Astrocyte (in vitro differentiated cells and primary cell): ENCODE measurements around the gene OTUD3.

Experiments
- EZH2 ChIP-seq: IDR thresholded peaks from 2 replicates; pipeline ENCODE4 v1.6.1; 2012; ENCODE audit warnings: mild to moderate bottlenecking, low read length, inconsistent platforms; ENCODE audit not compliant: insufficient read depth
- TF ChIP-seq, protein P1 (sequence below): IDR thresholded peaks from 2 replicates; pipeline ENCODE4 v1.5.1; 2011; ENCODE audit warnings: low read depth, mild to moderate bottlenecking, inconsistent platforms, low read length, moderate library complexity; ENCODE audit not compliant: insufficient read depth

DNA sequence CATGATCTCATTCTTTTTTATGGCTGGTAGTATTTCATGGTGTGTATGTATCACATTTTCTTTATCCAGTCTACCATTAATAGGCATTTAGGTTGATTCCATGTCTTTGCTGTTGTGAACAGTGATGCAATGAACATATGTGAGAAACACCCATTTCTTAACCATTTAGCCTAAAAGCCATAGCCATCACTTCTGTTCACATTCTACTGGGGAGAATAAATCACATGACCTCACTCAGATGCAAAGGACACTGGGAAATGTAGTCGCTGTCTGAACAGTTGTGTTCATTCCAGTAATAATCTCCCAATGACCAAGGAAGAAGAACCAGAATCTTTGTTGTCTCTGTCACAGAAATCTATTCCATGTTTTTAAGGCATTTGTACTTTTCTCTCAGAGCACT is 56.3 kb downstream of the OTUD3 start:
- TF ChIP-seq, protein P1, sequence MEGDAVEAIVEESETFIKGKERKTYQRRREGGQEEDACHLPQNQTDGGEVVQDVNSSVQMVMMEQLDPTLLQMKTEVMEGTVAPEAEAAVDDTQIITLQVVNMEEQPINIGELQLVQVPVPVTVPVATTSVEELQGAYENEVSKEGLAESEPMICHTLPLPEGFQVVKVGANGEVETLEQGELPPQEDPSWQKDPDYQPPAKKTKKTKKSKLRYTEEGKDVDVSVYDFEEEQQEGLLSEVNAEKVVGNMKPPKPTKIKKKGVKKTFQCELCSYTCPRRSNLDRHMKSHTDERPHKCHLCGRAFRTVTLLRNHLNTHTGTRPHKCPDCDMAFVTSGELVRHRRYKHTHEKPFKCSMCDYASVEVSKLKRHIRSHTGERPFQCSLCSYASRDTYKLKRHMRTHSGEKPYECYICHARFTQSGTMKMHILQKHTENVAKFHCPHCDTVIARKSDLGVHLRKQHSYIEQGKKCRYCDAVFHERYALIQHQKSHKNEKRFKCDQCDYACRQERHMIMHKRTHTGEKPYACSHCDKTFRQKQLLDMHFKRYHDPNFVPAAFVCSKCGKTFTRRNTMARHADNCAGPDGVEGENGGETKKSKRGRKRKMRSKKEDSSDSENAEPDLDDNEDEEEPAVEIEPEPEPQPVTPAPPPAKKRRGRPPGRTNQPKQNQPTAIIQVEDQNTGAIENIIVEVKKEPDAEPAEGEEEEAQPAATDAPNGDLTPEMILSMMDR: no peak
- no peak for TF ChIP-seq EZH2
